Spleen (tissue), 11 donors: Measurements from ENCODE around the gene CFAP91. TPM values are rescaled to one million over a fixed set of nuclear protein-coding genes. Genes with fewer than 3 reads are reported as not detected.

Experiments
- DNase-seq: peaks from one replicate; pipeline ENCODE4 v3.0.0-alpha.2; 2020
- H3K27ac ChIP-seq, 8 donors: fragments of 200-600 bp; sonication (generic) in 7 of 8; 1 replicate in 4 of 8; 2 replicates in 4 of 8; pipeline versions ENCODE4 v1.5.0 to v1.8.0; 2016 to 2021; ENCODE audit warnings: inconsistent platforms in 4 of 8, mild to moderate bottlenecking in 4 of 8, moderate library complexity in 1 of 8
- H3K27me3 ChIP-seq, 7 donors: fragments of 200-600 bp; sonication (generic) in 6 of 7; replicated peaks in 1 of 7; 1 replicate in 4 of 7; 2 replicates in 3 of 7; pipeline versions ENCODE4 v1.5.0 to v1.8.0; 2016 to 2021; ENCODE audit warnings: inconsistent platforms in 3 of 7, mild to moderate bottlenecking in 1 of 7
- H3K36me3 ChIP-seq, 6 donors: fragments of 200-600 bp; sonication (generic) in 5 of 6; 1 replicate in 4 of 6; 2 replicates in 2 of 6; pipeline versions ENCODE4 v1.5.0 to v1.8.0; 2016 to 2021; ENCODE audit warnings: inconsistent platforms in 2 of 6
- H3K4me1 ChIP-seq, 6 donors: fragments of 200-600 bp; sonication (generic) in 5 of 6; 1 replicate in 3 of 6; 2 replicates in 3 of 6; pipeline versions ENCODE4 v1.5.0 to v1.8.0; 2016 to 2021; ENCODE audit warnings: inconsistent platforms in 3 of 6
- H3K4me3 ChIP-seq, 8 donors: fragments of 200-600 bp; sonication (generic) in 7 of 8; 1 replicate in 4 of 8; 2 replicates in 4 of 8; pipeline versions ENCODE4 v1.5.0 to v1.8.0; 2016 to 2021; ENCODE audit warnings: inconsistent platforms in 4 of 8, mild to moderate bottlenecking in 4 of 8, moderate library complexity in 2 of 8
- H3K9me3 ChIP-seq, 8 donors: fragments of 200-600 bp; sonication (generic) in 7 of 8; 1 replicate in 4 of 8; 2 replicates in 4 of 8; pipeline versions ENCODE4 v1.5.0 to v1.8.0; 2016 to 2021; ENCODE audit warnings: inconsistent platforms in 4 of 8
- CTCF ChIP-seq, 11 experiments: fragments of 200-600 bp in 7 of 11; fragments of 450-650 bp in 4 of 11; sonication (generic) in 4 of 11; IDR thresholded peaks in 8 of 11; conservative IDR thresholded peaks in 3 of 11; 1 replicate in 7 of 11; 2 replicates in 4 of 11; pipeline versions ENCODE4 v1.4.0 to v1.8.0; 2016 to 2021; ENCODE audit warnings: antibody characterized with exemption in 11 of 11, inconsistent platforms in 4 of 11, mild to moderate bottlenecking in 1 of 11
- POLR2A ChIP-seq, 3 donors: fragments of 450-650 bp; IDR thresholded peaks; one replicate each; pipeline ENCODE4 v1.5.1; 2017; ENCODE audit warnings: antibody characterized with exemption in 3 of 3, mild to moderate bottlenecking in 1 of 3
- POLR2AphosphoS5 ChIP-seq, 3 donors: sonication (generic); formaldehyde crosslinking; IDR thresholded peaks; one replicate each; pipeline ENCODE4 v1.5.1; 2017; ENCODE audit warnings: antibody characterized with exemption in 3 of 3
- WGBS, 5 donors: extraction: QIAGEN DNeasy Blood & Tissue Kit in 3 of 5; methylation state at CpG; one replicate each; pipeline versions ENCODE4 v1.1.5 to v1.1.7; 2013 to 2018; 5-methylcytosine and 5-hydroxymethylcytosine counted together
- intact Hi-C: fragments of 100-400 bp; cut with DNase I; formaldehyde crosslinking; loops from one replicate; pipeline ENCODE4 v1.15.0; 2023; ENCODE audit warnings: low total_unique reads
- polyA plus RNA-seq, 3 donors: library from polyadenylated mRNA; stranded (reverse); fragments of 200-250 nt; gene quantifications; one replicate each; pipeline ENCODE4 v1.2.1, GENCODE V29; 2013
- total RNA-seq, 7 donors: library from RNA; depleted of rRNA in 3 of 7; stranded (reverse); fragments of >200 nt in 3 of 7; fragmentation: NEBNext Ultra II Directional in 4 of 7; extraction: Animal tissue kit (Norgen Biotek cat#: 25700) in 4 of 7; gene quantifications; one replicate each; pipeline versions ENCODE4 v1.1.0 to v1.2.1, GENCODE V29; 2016 to 2021
- donor health status: healthy with polysubstance abuse.
- donor health status: DM: no; HTN: no; CAD: no; lungs with moderate emphysema.
- donor health status: DM: no; HTN: no; CAD: no.
- donor health status: Bipolar disorder and iron deficiency.
- donor health status: healthy.
- donor health status: DM: no; HTN: no; CAD: no.
- donor health status: DM: yes; HTN: yes; CAD: no.

Gene CFAP91
- total and polyA plus RNA-seq, 10 donors = 11.0 to 141 (median 53.2) TPM

GRCh38 chr3:119658994-119659393 is 43.8 kb upstream of the CFAP91 start:
- peak overlapping the region in 2 of 8 donors; percentile 54 to 62 for H3K27ac ChIP-seq
- peaks cover 0 to 8% (median 0%) of the 10 kb centered on the region in 6 donors for H3K36me3 ChIP-seq
- no peaks in the 10 kb centered on the region for H3K27me3 ChIP-seq
- intact Hi-C loops = no loop called here
- no peak overlapping the region for H3K4me3 ChIP-seq
- no peaks in the 10 kb centered on the region for H3K9me3 ChIP-seq
- WGBS, 5 donors = 87 to 98% (median 95%) methylated on average over 2 of the region's 2 CpGs
- H3K4me1 ChIP-seq = peaks cover 0 to 44% (median 23%) of the 10 kb centered on the region in 6 donors
- no peak for DNase-seq
- no peak for TF ChIP-seq CTCF (IDR thresholded peaks at IDR 0.05 in 8 of 11, conservative IDR thresholded peaks at IDR 0.05 in 3 of 11)
- TF ChIP-seq POLR2A (IDR thresholded peaks at IDR 0.05) = no peak
- no peak for TF ChIP-seq POLR2AphosphoS5 (IDR thresholded peaks at IDR 0.05)

GRCh38 chr3:119659606-119660291 is 43.1 kb upstream of the CFAP91 start:
- no peaks in the 10 kb centered on the region for H3K27me3 ChIP-seq
- no peak overlapping the region for H3K4me3 ChIP-seq
- H3K36me3 ChIP-seq = peaks cover 0 to 8% (median 0%) of the 10 kb centered on the region in 6 donors
- TF ChIP-seq CTCF (IDR thresholded peaks at IDR 0.05 in 8 of 11, conservative IDR thresholded peaks at IDR 0.05 in 3 of 11) (no peak), POLR2AphosphoS5 (IDR thresholded peaks at IDR 0.05) (no peak), POLR2A (IDR thresholded peaks at IDR 0.05) (no peak)
- intact Hi-C loops = loop anchor here (10.0 kb wide), 1 partner anchor 75 kb away; no protein-coding TSS in a partner anchor
- no peaks in the 10 kb centered on the region for H3K9me3 ChIP-seq
- peak overlapping the region in 6 of 8 donors; percentile 30 to 62 (median 54) for H3K27ac ChIP-seq
- no peak for DNase-seq
- WGBS, 5 donors = 72 to 91% (median 81%) methylated on average over 9 of the region's 9 CpGs
- peaks cover 0 to 52% (median 26%) of the 10 kb centered on the region in 6 donors for H3K4me1 ChIP-seq

- no peak within 1 kb of the TSS for H3K4me3 ChIP-seq
- peaks cover 0 to 8% (median 0%) of the 10 kb centered on the region in 6 donors for H3K36me3 ChIP-seq
- no peak for DNase-seq
- intact Hi-C loops = loop anchor here (10.0 kb wide), 1 partner anchor 76 kb away; no protein-coding TSS in a partner anchor
- TF ChIP-seq POLR2AphosphoS5 (IDR thresholded peaks at IDR 0.05) (peak in 1 of 3 donors; percentile 16), CTCF (IDR thresholded peaks at IDR 0.05 in 8 of 11, conservative IDR thresholded peaks at IDR 0.05 in 3 of 11) (no peak)
- H3K27me3 ChIP-seq = no peaks in the 10 kb centered on the region
- 84 to 88% (median 86%) methylated on average over 8 to 9 of the region's 9 CpGs for WGBS, 5 donors
- H3K4me1 ChIP-seq = peaks cover 0 to 57% (median 26%) of the 10 kb centered on the region in 6 donors
- H3K27ac ChIP-seq = peak within 1 kb of the TSS in 6 of 8 donors; percentile 51 to 62 (median 54)
- no peaks in the 10 kb centered on the region for H3K9me3 ChIP-seq
Measured at GRCh38 chr3:119660474-119661440, 42.1 kb upstream of the CFAP91 start, which contains the start of gene POPDC2. TSS of gene POPDC2 (minus strand) at chr3:119660589. CDS start at chr3:119660423, 166 bp downstream.
